Panc1 (cell line): ENCODE measurements around the gene P2RX1. TPM values are rescaled to one million over a fixed set of nuclear protein-coding genes. Genes with fewer than 3 reads are reported as not detected.

ENCODE experiments used
- ATAC-seq: fragments of 200-7000 bp; cut with Tn5 transposase; 2 replicates; pipeline ENCODE4 v1.9.1; 2020; ENCODE audit warnings: mild to moderate bottlenecking, moderate library complexity
- BruUV-seq: library from RNA; stranded (reverse); fragments of 400-500 nt; replicated peaks from 2 replicates; lab custom pipeline; 2021; lab: Mats Ljungman, UMichigan
- CTCF ChIA-PET: fragments of 300-600 bp; sonication (Branson Sonifier 250); formaldehyde crosslinking; loops from one replicate; lab custom pipeline; 2022; ENCODE audit warnings: antibody characterized with exemption; lab: Charles Lee
- POLR2A ChIA-PET: fragments of 300-600 bp; sonication (Branson Sonifier 250); formaldehyde crosslinking; loops from one replicate; lab custom pipeline; 2022; ENCODE audit warnings: antibody characterized with exemption; lab: Charles Lee
- DNase-seq: peaks from one replicate; pipeline ENCODE4 v3.0.0-alpha.2; 2010; ENCODE audit warnings: low read depth, low spot score
- H3K27ac ChIP-seq: 2 replicates; pipeline ENCODE4 v1.5.1; 2011; ENCODE audit warnings: mild to moderate bottlenecking, low read length, inconsistent platforms
- H3K27me3 ChIP-seq: fragments of 200-500 bp; sonication (Bioruptor generic); 2 replicates; pipeline ENCODE4 v1.6.0; 2014; ENCODE audit warnings: low read length, inconsistent platforms; ENCODE audit not compliant: control insufficient read depth, insufficient read depth
- H3K36me3 ChIP-seq: fragments of 200-500 bp; sonication (Bioruptor generic); 2 replicates; pipeline ENCODE4 v1.5.1; 2014; ENCODE audit warnings: inconsistent platforms, mild to moderate bottlenecking, low read length, moderate library complexity; ENCODE audit not compliant: control insufficient read depth, insufficient read depth
- H3K4me1 ChIP-seq: 2 replicates; pipeline ENCODE4 v1.5.1; 2011; ENCODE audit warnings: inconsistent platforms, mild to moderate bottlenecking, low read length, moderate library complexity; ENCODE audit not compliant: control insufficient read depth, insufficient read depth
- H3K4me3 ChIP-seq, 2 experiments: 2 replicates each; pipeline ENCODE4 v1.5.1; 2011 to 2012; ENCODE audit warnings: low read depth in 2 of 2, low read length in 2 of 2, mild to moderate bottlenecking in 2 of 2, inconsistent platforms in 1 of 2, moderate library complexity in 1 of 2
- H3K9me3 ChIP-seq: fragments of 200-500 bp; sonication (Bioruptor generic); 2 replicates; pipeline ENCODE4 v1.5.1; 2014; ENCODE audit warnings: low read depth, mild to moderate bottlenecking, inconsistent platforms, low read length, moderate library complexity; ENCODE audit not compliant: control insufficient read depth, insufficient read depth
- POLR2AphosphoS5 ChIP-seq: IDR thresholded peaks from 2 replicates; pipeline ENCODE4 v1.6.1; 2012; ENCODE audit warnings: mild to moderate bottlenecking, low read depth, low read length, moderate library complexity
- SIN3A ChIP-seq: IDR thresholded peaks from 2 replicates; pipeline ENCODE4 v1.6.1; 2012; ENCODE audit warnings: low read depth, mild to moderate bottlenecking, low read length, moderate library complexity, borderline replicate concordance; ENCODE audit not compliant: insufficient read depth
- TCF7L2 ChIP-seq: IDR thresholded peaks from 2 replicates; pipeline ENCODE4 v1.6.1; 2011; ENCODE audit warnings: mild to moderate bottlenecking, low read depth, low read length, inconsistent platforms
- in situ Hi-C: cut with HindIII; loops from 2 replicates; pipeline ENCODE4 v1.10.0; 2016; ENCODE audit warnings: low sequenced_read_pairs, low pct_unique_long_range_greater_than_20kb
- intact Hi-C: fragments of 100-400 bp; cut with micrococcal nuclease; formaldehyde crosslinking; loops from one replicate; pipeline ENCODE4 v1.10.0; 2022; ENCODE audit not compliant: unreplicated experiment
- total RNA-seq: library from RNA; stranded (reverse); gene quantifications from one replicate; pipeline ENCODE4 v1.2.1, GENCODE V29; 2021; ENCODE audit not compliant: unreplicated experiment
- TF ChIP-seq, protein P1 (sequence below), 2 experiments: IDR thresholded peaks; 2 replicates each; pipeline ENCODE4 v1.6.1; 2011 to 2012; ENCODE audit warnings: low read depth in 2 of 2, control low read depth in 1 of 2, low read length in 1 of 2, mild to moderate bottlenecking in 1 of 2, moderate library complexity in 1 of 2; ENCODE audit not compliant: insufficient read depth in 1 of 2
- TF ChIP-seq, protein P2 (sequence below): fragments of 450-650 bp; IDR thresholded peaks from 2 replicates; pipeline ENCODE4 v1.5.1; 2017; ENCODE audit warnings: mild to moderate bottlenecking

P2RX1 gene
- total RNA-seq, 1 experiment from 2014 or later = not detected

DNA sequence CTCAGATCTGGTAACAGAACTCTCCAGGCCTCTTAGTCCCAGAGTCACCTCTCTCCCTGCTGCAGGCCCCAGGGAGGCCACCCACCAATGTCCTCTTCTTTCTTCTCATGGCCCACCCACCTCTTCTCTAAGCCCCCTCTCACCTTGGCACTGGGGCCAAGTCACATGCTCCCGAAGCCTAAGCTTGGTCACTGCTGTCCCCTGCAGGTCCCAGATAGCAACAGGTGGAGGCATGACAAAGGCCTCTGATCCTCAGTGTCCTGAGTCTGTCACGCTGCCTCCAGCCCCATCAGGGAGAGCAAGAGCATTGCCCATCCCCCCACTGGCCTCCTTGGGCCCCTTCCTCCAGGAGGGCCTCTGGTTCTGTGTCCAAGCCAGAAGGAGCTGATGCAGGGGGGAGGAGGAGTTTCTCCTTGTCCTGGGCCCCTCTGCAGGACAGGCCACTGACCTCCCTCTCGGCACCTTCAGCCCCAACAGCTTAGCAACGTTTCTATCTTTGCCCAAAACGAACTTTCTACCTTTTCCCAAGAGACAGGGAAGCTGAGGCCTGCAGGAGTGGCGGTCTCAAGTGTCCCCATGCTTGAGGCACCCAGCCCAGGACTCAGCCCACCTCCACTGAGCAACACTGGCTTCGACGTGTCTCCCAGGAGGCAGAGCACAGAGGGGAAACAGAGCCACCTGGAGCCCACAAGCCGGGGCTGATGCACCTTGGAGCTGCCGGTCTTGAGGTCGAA, 8.6 kb downstream of the P2RX1 start:
- no peaks in the 10 kb centered on the region for H3K36me3 ChIP-seq
- CTCF ChIA-PET = interaction anchor here (0.6 kb wide), 1 partner anchor 64 kb away, joined by 4 read pairs; no protein-coding TSS in a partner anchor
- in situ Hi-C loops = no loop called here

DNA sequence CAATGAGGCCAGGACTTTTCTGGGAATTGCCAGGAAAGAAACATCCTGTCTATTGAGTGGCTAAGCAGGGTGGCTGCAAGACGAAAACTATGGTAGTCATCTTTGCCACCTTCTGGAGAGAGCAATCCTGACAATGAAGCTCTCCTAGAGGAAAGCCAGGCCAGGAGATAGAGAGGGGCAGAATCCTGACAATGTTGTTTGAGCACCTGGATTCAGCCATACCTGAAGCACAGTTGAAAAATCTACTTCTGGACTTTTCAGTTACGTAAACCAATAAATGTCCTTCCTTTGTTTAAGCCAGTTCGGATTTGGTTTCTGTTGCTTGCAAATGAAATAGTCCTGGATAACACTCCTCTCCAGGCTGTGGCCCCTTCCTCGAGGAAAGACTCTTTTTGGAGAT, 9.4 kb downstream of the P2RX1 start:
- no peak overlapping the region for H3K27ac ChIP-seq
- H3K36me3 ChIP-seq = no peaks in the 10 kb centered on the region
- no TSS peak for BruUV-seq
- TF ChIP-seq, protein P1, sequence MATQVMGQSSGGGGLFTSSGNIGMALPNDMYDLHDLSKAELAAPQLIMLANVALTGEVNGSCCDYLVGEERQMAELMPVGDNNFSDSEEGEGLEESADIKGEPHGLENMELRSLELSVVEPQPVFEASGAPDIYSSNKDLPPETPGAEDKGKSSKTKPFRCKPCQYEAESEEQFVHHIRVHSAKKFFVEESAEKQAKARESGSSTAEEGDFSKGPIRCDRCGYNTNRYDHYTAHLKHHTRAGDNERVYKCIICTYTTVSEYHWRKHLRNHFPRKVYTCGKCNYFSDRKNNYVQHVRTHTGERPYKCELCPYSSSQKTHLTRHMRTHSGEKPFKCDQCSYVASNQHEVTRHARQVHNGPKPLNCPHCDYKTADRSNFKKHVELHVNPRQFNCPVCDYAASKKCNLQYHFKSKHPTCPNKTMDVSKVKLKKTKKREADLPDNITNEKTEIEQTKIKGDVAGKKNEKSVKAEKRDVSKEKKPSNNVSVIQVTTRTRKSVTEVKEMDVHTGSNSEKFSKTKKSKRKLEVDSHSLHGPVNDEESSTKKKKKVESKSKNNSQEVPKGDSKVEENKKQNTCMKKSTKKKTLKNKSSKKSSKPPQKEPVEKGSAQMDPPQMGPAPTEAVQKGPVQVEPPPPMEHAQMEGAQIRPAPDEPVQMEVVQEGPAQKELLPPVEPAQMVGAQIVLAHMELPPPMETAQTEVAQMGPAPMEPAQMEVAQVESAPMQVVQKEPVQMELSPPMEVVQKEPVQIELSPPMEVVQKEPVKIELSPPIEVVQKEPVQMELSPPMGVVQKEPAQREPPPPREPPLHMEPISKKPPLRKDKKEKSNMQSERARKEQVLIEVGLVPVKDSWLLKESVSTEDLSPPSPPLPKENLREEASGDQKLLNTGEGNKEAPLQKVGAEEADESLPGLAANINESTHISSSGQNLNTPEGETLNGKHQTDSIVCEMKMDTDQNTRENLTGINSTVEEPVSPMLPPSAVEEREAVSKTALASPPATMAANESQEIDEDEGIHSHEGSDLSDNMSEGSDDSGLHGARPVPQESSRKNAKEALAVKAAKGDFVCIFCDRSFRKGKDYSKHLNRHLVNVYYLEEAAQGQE (IDR thresholded peaks at IDR 0.05; ENCODE audit: insufficient read depth in 1 of 2, low read depth in 2 of 2, low read length in 1 of 2) = no peak
- TF ChIP-seq TCF7L2 (no peak), SIN3A (no peak), POLR2AphosphoS5 (no peak)
- TF ChIP-seq, protein P2, sequence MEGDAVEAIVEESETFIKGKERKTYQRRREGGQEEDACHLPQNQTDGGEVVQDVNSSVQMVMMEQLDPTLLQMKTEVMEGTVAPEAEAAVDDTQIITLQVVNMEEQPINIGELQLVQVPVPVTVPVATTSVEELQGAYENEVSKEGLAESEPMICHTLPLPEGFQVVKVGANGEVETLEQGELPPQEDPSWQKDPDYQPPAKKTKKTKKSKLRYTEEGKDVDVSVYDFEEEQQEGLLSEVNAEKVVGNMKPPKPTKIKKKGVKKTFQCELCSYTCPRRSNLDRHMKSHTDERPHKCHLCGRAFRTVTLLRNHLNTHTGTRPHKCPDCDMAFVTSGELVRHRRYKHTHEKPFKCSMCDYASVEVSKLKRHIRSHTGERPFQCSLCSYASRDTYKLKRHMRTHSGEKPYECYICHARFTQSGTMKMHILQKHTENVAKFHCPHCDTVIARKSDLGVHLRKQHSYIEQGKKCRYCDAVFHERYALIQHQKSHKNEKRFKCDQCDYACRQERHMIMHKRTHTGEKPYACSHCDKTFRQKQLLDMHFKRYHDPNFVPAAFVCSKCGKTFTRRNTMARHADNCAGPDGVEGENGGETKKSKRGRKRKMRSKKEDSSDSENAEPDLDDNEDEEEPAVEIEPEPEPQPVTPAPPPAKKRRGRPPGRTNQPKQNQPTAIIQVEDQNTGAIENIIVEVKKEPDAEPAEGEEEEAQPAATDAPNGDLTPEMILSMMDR = no peak
- ChIA-PET CTCF (interaction anchor here (0.6 kb wide), 1 partner anchor 63 kb away, joined by 4 read pairs; no protein-coding TSS in a partner anchor), POLR2A (no interaction called here)
- intact Hi-C loops = no loop called here
- no peaks in the 10 kb centered on the region for H3K4me1 ChIP-seq
- in situ Hi-C loops = no loop called here
- no peak overlapping the region for H3K4me3 ChIP-seq
- DNase-seq (no peak), ATAC-seq (no peak)
- H3K9me3 ChIP-seq = no peaks in the 10 kb centered on the region
- H3K27me3 ChIP-seq = no peaks in the 10 kb centered on the region

More for the DNA sequence above, 8.6 kb downstream of the P2RX1 start:
- no peak for DNase-seq
- POLR2A ChIA-PET = no interaction called here
- no peak overlapping the region for H3K27ac ChIP-seq
- no peak for TF ChIP-seq POLR2AphosphoS5
- TF ChIP-seq SIN3A = no peak
- intact Hi-C loops = no loop called here
- H3K4me3 ChIP-seq = no peak overlapping the region
- no peaks in the 10 kb centered on the region for H3K27me3 ChIP-seq
- H3K4me1 ChIP-seq = no peaks in the 10 kb centered on the region
- H3K9me3 ChIP-seq = no peaks in the 10 kb centered on the region
- peak; percentile 77 for ATAC-seq
- BruUV-seq = no TSS peak

DNA sequence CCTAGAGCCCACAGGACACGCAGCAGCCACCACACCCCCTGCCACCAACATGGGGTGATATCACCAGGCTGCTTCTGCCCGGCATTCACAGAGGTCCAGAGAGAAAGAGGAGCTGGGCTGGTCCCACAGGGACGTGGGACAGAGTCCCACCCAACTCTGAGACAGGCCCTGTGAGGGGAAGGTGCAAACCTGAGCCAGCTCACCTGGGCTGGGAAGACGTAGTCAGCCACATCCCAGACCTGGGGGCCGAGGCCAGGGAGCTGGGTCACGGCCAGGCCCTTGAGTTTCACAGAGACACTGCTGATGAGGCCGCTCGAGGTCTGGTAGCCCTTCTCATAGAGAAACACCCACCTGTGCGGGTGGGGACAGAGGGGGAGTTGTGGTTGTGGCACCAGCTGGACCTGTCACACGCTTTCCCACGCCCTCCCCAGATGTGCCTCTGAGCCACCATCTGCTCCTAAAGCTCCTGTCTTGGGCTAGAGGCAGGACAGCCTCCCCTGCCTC, 11.2 kb downstream of the P2RX1 start:
- BruUV-seq = no TSS peak
- TF ChIP-seq, protein P1 (IDR thresholded peaks at IDR 0.05; ENCODE audit: insufficient read depth in 1 of 2, low read depth in 2 of 2, low read length in 1 of 2) = no peak
- TF ChIP-seq TCF7L2 (no peak), SIN3A (no peak), POLR2AphosphoS5 (no peak)
- TF ChIP-seq, protein P2 = no peak
- Histone ChIP-seq H3K4me1 (no peaks in the 10 kb centered on the region), H3K27me3 (no peaks in the 10 kb centered on the region), H3K27ac (no peak overlapping the region), H3K36me3 (no peaks in the 10 kb centered on the region), H3K4me3 (no peak overlapping the region), H3K9me3 (no peaks in the 10 kb centered on the region)
- in situ Hi-C loops (no loop called here), intact Hi-C loops (no loop called here)
- ChIA-PET CTCF (interaction anchor here (0.9 kb wide), 1 partner anchor 9 kb away, joined by 6 read pairs; no protein-coding TSS in a partner anchor), POLR2A (no interaction called here)
- DNase-seq (no peak), ATAC-seq (no peak)
